Left lung (tissue), 10 donors: ENCODE data around the gene IDUA. TPM values are rescaled to one million over a fixed set of nuclear protein-coding genes. Genes with fewer than 3 reads are reported as not detected.

ENCODE experiments used
- ATAC-seq: fragments of 200-7000 bp; cut with Tn5 transposase; one replicate; pipeline ENCODE4 v1.9.1; 2020; ENCODE audit warnings: moderate library complexity
- DNase-seq, 4 donors: peaks; one replicate each; pipeline ENCODE4 v3.0.0-alpha.2; 2013 to 2020
- H3K27ac ChIP-seq, 2 donors: fragments of 200-600 bp; sonication (generic) in 1 of 2; one replicate each; pipeline versions ENCODE4 v1.5.0 to v1.8.0; 2020 to 2021
- H3K27me3 ChIP-seq, 2 donors: fragments of 200-600 bp; sonication (generic) in 1 of 2; one replicate each; pipeline versions ENCODE4 v1.5.0 to v1.8.0; 2020 to 2021
- H3K36me3 ChIP-seq, 2 donors: fragments of 200-600 bp; sonication (generic) in 1 of 2; one replicate each; pipeline versions ENCODE4 v1.5.0 to v1.8.0; 2020 to 2021
- H3K4me1 ChIP-seq, 2 donors: fragments of 200-600 bp; one replicate each; pipeline ENCODE4 v1.8.0; 2021
- H3K4me3 ChIP-seq, 2 donors: fragments of 200-600 bp; sonication (generic) in 1 of 2; one replicate each; pipeline versions ENCODE4 v1.5.0 to v1.8.0; 2020 to 2021; ENCODE audit warnings: mild to moderate bottlenecking in 1 of 2
- H3K9me3 ChIP-seq, 2 donors: fragments of 200-600 bp; sonication (generic) in 1 of 2; one replicate each; pipeline versions ENCODE4 v1.5.0 to v1.8.0; 2020 to 2021
- intact Hi-C, 2 donors: fragments of 100-400 bp; cut with DNase I; formaldehyde crosslinking; loops; one replicate each; pipeline versions ENCODE4 v1.11.2 to v1.14.2; 2022
- polyA plus RNA-seq, 6 donors: library from polyadenylated mRNA; unstranded; fragments of 120-200 nt; gene quantifications; one replicate each; pipeline ENCODE4 v1.2.1, GENCODE V29; 2013; ENCODE audit not compliant: insufficient read length in 6 of 6
- total RNA-seq, 2 donors: library from RNA; stranded (reverse); fragmentation: NEBNext Ultra II Directional; extraction: Animal tissue kit (Norgen Biotek cat#: 25700); gene quantifications; one replicate each; pipeline ENCODE4 v1.2.1, GENCODE V29; 2021
- TF ChIP-seq, protein P1 (sequence below), 2 donors: fragments of 200-600 bp; sonication (generic) in 1 of 2; IDR thresholded peaks; one replicate each; pipeline versions ENCODE4 v1.5.0 to v1.8.0; 2021; ENCODE audit warnings: antibody characterized with exemption in 2 of 2
- donor health status: DM: no; HTN: yes; CAD: no.
- donor health status: DM: no; HTN: no; CAD: no.

The IDUA gene
- total and polyA plus RNA-seq, 8 donors: 10.1 to 46.8 (median 19.1) TPM

DNA sequence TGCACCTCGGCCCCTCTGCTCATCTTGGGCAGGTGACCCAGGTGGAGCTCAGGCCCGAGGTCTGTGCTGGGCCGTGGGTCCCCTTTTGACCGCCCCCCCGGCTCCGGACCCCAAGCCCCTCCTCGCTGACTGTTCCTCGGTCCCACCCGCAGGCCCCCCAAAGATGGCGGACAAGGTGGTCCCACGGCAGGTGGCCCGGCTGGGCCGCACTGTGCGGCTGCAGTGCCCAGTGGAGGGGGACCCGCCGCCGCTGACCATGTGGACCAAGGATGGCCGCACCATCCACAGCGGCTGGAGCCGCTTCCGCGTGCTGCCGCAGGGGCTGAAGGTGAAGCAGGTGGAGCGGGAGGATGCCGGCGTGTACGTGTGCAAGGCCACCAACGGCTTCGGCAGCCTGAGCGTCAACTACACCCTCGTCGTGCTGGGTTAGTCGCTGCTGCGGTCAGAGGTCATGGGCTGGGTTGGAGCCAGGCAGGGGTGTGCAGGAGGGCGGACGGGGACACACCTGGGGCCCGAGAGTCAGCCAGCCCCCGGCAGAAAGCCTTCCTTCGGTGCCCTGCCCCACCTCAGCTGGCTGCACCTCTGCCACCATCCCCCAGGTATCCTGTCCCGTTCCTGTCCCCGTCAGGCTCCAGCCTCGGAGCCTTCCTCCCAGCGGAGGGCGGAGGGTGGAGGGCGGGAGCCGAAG, 35.4 kb downstream of the IDUA start:
- peaks cover 0 to 5% of the 10 kb centered on the region in 2 donors for H3K27me3 ChIP-seq
- DNase-seq (no peak), ATAC-seq (no peak)
- H3K4me1 ChIP-seq: no peaks in the 10 kb centered on the region
- H3K27ac ChIP-seq: no peak overlapping the region
- no peaks in the 10 kb centered on the region for H3K9me3 ChIP-seq
- no peak overlapping the region for H3K4me3 ChIP-seq
- H3K36me3 ChIP-seq: peaks cover 0 to 13% of the 10 kb centered on the region in 2 donors
- TF ChIP-seq, protein P1, sequence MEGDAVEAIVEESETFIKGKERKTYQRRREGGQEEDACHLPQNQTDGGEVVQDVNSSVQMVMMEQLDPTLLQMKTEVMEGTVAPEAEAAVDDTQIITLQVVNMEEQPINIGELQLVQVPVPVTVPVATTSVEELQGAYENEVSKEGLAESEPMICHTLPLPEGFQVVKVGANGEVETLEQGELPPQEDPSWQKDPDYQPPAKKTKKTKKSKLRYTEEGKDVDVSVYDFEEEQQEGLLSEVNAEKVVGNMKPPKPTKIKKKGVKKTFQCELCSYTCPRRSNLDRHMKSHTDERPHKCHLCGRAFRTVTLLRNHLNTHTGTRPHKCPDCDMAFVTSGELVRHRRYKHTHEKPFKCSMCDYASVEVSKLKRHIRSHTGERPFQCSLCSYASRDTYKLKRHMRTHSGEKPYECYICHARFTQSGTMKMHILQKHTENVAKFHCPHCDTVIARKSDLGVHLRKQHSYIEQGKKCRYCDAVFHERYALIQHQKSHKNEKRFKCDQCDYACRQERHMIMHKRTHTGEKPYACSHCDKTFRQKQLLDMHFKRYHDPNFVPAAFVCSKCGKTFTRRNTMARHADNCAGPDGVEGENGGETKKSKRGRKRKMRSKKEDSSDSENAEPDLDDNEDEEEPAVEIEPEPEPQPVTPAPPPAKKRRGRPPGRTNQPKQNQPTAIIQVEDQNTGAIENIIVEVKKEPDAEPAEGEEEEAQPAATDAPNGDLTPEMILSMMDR (IDR thresholded peaks at IDR 0.05): no peak
- intact Hi-C loops: no loop called here

DNA sequence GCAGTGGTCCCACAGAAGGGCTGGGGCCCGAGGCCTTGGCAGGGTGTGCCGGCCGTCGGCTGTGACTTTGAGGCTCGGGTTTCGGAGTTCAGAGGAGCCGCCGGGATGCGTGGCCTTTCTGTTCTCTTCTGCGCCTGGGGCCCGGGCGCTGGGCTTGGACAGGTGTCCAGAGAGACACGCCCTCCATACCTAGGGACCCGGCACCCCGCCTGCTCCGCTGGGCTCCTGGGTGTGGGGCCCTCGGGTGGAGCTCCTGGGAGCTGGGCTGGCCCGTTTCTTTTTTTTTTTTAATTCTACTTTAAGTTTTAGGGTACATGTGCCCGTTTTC, 35.9 kb downstream of the IDUA start:
- no peak for ATAC-seq
- Histone ChIP-seq H3K4me3 (no peak overlapping the region), H3K27ac (no peak overlapping the region), H3K27me3 (peaks cover 0 to 10% of the 10 kb centered on the region in 2 donors), H3K36me3 (peaks cover 0 to 13% of the 10 kb centered on the region in 2 donors), H3K4me1 (no peaks in the 10 kb centered on the region), H3K9me3 (no peaks in the 10 kb centered on the region)
- intact Hi-C loops: no loop called here
- TF ChIP-seq, protein P1 (IDR thresholded peaks at IDR 0.05): no peak
- DNase-seq: no peak

DNA sequence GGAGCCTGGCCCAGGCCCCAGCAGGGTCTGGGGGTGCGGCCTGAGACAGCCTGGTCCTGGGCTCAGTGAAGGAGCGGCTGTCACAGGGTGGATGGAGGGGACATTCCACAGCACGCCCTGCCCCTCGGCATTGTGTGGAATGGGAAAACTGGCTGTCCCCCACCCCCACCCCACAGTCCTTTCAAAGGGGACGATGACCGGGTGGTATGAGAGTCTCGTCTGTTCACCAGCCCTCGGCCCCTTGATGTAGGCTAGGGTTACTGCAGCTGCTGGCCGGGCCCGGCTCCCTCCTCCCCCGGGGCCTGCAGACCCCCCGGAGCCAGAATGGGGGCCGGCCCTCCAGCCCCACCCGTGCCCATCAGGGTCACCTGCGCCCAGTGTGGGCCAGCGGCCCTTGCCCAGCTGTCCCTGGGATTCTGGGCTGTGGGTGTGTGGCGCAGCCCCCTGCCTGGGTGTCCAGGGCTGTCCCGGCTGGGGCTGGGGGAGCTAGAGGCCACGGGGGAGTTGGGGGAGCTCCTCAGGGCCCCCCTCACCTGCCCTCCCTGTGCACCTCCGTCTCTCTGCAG, 36.3 kb downstream of the IDUA start:
- Histone ChIP-seq H3K27ac (no peak overlapping the region), H3K27me3 (peaks cover 0 to 14% of the 10 kb centered on the region in 2 donors), H3K4me3 (no peak overlapping the region), H3K4me1 (no peaks in the 10 kb centered on the region), H3K36me3 (peaks cover 0 to 13% of the 10 kb centered on the region in 2 donors), H3K9me3 (no peaks in the 10 kb centered on the region)
- TF ChIP-seq, protein P1 (IDR thresholded peaks at IDR 0.05): no peak
- DNase-seq (no peak), ATAC-seq (no peak)
- intact Hi-C loops: no loop called here

DNA sequence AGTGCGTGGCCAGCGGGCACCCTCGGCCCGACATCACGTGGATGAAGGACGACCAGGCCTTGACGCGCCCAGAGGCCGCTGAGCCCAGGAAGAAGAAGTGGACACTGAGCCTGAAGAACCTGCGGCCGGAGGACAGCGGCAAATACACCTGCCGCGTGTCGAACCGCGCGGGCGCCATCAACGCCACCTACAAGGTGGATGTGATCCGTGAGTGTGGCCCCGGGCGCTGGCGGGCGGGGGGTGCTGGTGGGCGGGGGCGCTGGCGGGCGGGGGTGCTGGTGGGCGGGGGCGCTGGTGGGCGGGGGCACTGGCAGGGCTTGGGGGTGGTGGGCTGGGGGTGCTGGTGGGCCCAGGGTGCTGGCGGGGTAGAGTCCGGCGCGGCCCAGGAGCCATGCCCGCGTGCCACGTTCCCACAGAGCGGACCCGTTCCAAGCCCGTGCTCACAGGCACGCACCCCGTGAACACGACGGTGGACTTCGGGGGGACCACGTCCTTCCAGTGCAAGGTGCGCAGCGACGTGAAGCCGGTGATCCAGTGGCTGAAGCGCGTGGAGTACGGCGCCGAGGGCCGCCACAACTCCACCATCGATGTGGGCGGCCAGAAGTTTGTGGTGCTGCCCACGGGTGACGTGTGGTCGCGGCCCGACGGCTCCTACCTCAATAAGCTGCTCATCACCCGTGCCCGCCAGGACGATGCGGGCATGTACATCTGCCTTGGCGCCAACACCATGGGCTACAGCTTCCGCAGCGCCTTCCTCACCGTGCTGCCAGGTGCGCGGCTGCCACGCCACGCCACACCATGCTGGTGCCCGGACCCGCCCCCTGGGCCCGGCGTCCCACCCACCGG, 37.3 kb downstream of the IDUA start:
- intact Hi-C loops: no loop called here
- Histone ChIP-seq H3K27ac (no peak overlapping the region), H3K4me1 (no peaks in the 10 kb centered on the region)

More for the DNA sequence above, 37.3 kb downstream of the IDUA start:
- H3K27me3 ChIP-seq: peaks cover 0 to 24% of the 10 kb centered on the region in 2 donors
- no peaks in the 10 kb centered on the region for H3K9me3 ChIP-seq
- TF ChIP-seq, protein P1 (IDR thresholded peaks at IDR 0.05): no peak
- ATAC-seq (no peak), DNase-seq (no peak)
- H3K4me3 ChIP-seq: no peak overlapping the region
- peaks cover 0 to 13% of the 10 kb centered on the region in 2 donors for H3K36me3 ChIP-seq
